ENCODE measurements around the gene CTR9. TPM values are rescaled to one million over a fixed set of nuclear protein-coding genes. Genes with fewer than 3 reads are reported as not detected.
A peak's percentile ranks its signal among the peaks of the same experiment; 100 is the strongest.

The CTR9 gene
- total and polyA plus RNA-seq, 2 experiments from 2014 or later: 29.0 to 32.7 TPM

DNA sequence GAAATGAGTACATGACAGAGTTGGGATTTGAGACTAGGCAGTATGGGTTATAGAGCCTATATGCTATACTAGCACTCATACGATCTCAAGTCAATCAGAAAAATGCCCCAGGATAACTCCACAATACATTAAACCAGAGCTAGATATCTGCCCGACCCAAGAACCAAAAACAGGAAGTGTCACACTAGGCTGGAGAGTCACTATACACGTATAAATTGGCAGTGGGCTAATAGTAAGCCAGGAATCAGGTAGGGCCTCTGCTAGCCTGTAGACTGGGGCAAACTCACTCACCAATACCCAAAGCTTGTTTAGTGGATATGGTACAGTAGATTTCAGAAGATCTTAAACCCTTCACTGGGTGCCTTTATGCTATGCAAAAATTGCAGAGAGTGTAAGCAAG, 73.8 kb downstream of the CTR9 start:
- no peaks in the 10 kb centered on the region for H3K4me1 ChIP-seq (ENCODE audit: insufficient read depth)
- H3K4me3 Mint-ChIP-seq: no peak overlapping the region
- no peak overlapping the region for H3K27ac Mint-ChIP-seq
- H2AFZ ChIP-seq: 0 out of 2 replicates have a peak overlapping the region, but pooled peaks have one; percentile 38
- TF ChIP-seq, protein P1, sequence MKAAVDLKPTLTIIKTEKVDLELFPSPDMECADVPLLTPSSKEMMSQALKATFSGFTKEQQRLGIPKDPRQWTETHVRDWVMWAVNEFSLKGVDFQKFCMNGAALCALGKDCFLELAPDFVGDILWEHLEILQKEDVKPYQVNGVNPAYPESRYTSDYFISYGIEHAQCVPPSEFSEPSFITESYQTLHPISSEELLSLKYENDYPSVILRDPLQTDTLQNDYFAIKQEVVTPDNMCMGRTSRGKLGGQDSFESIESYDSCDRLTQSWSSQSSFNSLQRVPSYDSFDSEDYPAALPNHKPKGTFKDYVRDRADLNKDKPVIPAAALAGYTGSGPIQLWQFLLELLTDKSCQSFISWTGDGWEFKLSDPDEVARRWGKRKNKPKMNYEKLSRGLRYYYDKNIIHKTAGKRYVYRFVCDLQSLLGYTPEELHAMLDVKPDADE (IDR thresholded peaks at IDR 0.05): no peak
- TF ChIP-seq, protein P2, sequence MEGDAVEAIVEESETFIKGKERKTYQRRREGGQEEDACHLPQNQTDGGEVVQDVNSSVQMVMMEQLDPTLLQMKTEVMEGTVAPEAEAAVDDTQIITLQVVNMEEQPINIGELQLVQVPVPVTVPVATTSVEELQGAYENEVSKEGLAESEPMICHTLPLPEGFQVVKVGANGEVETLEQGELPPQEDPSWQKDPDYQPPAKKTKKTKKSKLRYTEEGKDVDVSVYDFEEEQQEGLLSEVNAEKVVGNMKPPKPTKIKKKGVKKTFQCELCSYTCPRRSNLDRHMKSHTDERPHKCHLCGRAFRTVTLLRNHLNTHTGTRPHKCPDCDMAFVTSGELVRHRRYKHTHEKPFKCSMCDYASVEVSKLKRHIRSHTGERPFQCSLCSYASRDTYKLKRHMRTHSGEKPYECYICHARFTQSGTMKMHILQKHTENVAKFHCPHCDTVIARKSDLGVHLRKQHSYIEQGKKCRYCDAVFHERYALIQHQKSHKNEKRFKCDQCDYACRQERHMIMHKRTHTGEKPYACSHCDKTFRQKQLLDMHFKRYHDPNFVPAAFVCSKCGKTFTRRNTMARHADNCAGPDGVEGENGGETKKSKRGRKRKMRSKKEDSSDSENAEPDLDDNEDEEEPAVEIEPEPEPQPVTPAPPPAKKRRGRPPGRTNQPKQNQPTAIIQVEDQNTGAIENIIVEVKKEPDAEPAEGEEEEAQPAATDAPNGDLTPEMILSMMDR (conservative IDR thresholded peaks at IDR 0.05; ENCODE audit: low read depth in 2 of 2): no peak
- no peak for TF ChIP-seq EZH2 (IDR thresholded peaks at IDR 0.05; ENCODE audit: low read depth, unreplicated experiment)
- TF ChIP-seq EZH2phosphoT487 (IDR thresholded peaks at IDR 0.05; ENCODE audit: unreplicated experiment): no peak
- no peak for TF ChIP-seq CREB1 (CRISPR knock-in tag; IDR thresholded peaks at IDR 0.05; ENCODE audit: low read depth)
- no peak for TF ChIP-seq POLR2AphosphoS5 (IDR thresholded peaks at IDR 0.05; ENCODE audit: low read depth)
- TF ChIP-seq ZNF331 (CRISPR knock-in tag; IDR thresholded peaks at IDR 0.05; ENCODE audit: low read depth): no peak
- no peak overlapping the region for H3K27ac ChIP-seq (ENCODE audit: low read depth)
- no peaks in the 10 kb centered on the region for H3K36me3 Mint-ChIP-seq (ENCODE audit: low read depth)
- no peaks in the 10 kb centered on the region for H3K27me3 ChIP-seq (ENCODE audit: insufficient read depth)
- H3K36me3 ChIP-seq (ENCODE audit: insufficient read depth): no peaks in the 10 kb centered on the region
- DNase-seq (ENCODE audit: low spot score) (no peak), ATAC-seq (no peak)
- H3F3A ChIP-seq (replicated peaks; ENCODE audit: low read depth): no peaks in the 10 kb centered on the region
- no peaks in the 10 kb centered on the region for H3K79me2 ChIP-seq (replicated peaks; ENCODE audit: insufficient read depth)
- no peaks in the 10 kb centered on the region; the same call in 1 of the 2 replicates for H3K9me2 ChIP-seq (ENCODE audit: insufficient read depth)
- H4K20me1 ChIP-seq (replicated peaks; ENCODE audit: insufficient read depth): no peaks in the 10 kb centered on the region
- H3K4me2 ChIP-seq: no peak overlapping the region
- no peaks in the 10 kb centered on the region for H3K4me1 Mint-ChIP-seq
- H3K9me3 Mint-ChIP-seq: no peaks in the 10 kb centered on the region; the same call in 2 of the 3 replicates
- H3K4me3 ChIP-seq: no peak overlapping the region
- no peaks in the 10 kb centered on the region for H3K27me3 Mint-ChIP-seq (ENCODE audit: insufficient read depth, low read depth, poor library complexity)

GRCh38 chr11:10828402-10828801, 77.4 kb downstream of the CTR9 start:
- no peak overlapping the region for H2AFZ ChIP-seq
- ATAC-seq (no peak), DNase-seq (ENCODE audit: low spot score) (no peak)
- H3K4me3 ChIP-seq: no peak overlapping the region
- H3K36me3 Mint-ChIP-seq (ENCODE audit: low read depth): no peaks in the 10 kb centered on the region
- H3K9me3 Mint-ChIP-seq: no peaks in the 10 kb centered on the region; the same call in 2 of the 3 replicates
- H3K27ac Mint-ChIP-seq: no peak overlapping the region
- no peaks in the 10 kb centered on the region for H3K4me1 Mint-ChIP-seq
- H3K79me2 ChIP-seq (replicated peaks; ENCODE audit: insufficient read depth): no peaks in the 10 kb centered on the region
- H3K4me3 Mint-ChIP-seq: no peak overlapping the region
- H3K9me2 ChIP-seq (ENCODE audit: insufficient read depth): no peaks in the 10 kb centered on the region; the same call in 1 of the 2 replicates
- no peaks in the 10 kb centered on the region for H3K36me3 ChIP-seq (ENCODE audit: insufficient read depth)
- H3K27me3 Mint-ChIP-seq (ENCODE audit: insufficient read depth, low read depth, poor library complexity): peaks cover 2% of the 10 kb centered on the region
- H3F3A ChIP-seq (replicated peaks; ENCODE audit: low read depth): no peaks in the 10 kb centered on the region
- H3K4me2 ChIP-seq: no peak overlapping the region
- no peaks in the 10 kb centered on the region for H3K4me1 ChIP-seq (ENCODE audit: insufficient read depth)
- H3K27ac ChIP-seq (ENCODE audit: low read depth): no peak overlapping the region
- no peaks in the 10 kb centered on the region for H4K20me1 ChIP-seq (replicated peaks; ENCODE audit: insufficient read depth)
- H3K27me3 ChIP-seq (ENCODE audit: insufficient read depth): no peaks in the 10 kb centered on the region
- TF ChIP-seq STAT1 (IDR thresholded peaks at IDR 0.05; ENCODE audit: unreplicated experiment): no peak
- TF ChIP-seq POLR2AphosphoS5 (IDR thresholded peaks at IDR 0.05; ENCODE audit: low read depth): no peak
- TF ChIP-seq, protein P3, sequence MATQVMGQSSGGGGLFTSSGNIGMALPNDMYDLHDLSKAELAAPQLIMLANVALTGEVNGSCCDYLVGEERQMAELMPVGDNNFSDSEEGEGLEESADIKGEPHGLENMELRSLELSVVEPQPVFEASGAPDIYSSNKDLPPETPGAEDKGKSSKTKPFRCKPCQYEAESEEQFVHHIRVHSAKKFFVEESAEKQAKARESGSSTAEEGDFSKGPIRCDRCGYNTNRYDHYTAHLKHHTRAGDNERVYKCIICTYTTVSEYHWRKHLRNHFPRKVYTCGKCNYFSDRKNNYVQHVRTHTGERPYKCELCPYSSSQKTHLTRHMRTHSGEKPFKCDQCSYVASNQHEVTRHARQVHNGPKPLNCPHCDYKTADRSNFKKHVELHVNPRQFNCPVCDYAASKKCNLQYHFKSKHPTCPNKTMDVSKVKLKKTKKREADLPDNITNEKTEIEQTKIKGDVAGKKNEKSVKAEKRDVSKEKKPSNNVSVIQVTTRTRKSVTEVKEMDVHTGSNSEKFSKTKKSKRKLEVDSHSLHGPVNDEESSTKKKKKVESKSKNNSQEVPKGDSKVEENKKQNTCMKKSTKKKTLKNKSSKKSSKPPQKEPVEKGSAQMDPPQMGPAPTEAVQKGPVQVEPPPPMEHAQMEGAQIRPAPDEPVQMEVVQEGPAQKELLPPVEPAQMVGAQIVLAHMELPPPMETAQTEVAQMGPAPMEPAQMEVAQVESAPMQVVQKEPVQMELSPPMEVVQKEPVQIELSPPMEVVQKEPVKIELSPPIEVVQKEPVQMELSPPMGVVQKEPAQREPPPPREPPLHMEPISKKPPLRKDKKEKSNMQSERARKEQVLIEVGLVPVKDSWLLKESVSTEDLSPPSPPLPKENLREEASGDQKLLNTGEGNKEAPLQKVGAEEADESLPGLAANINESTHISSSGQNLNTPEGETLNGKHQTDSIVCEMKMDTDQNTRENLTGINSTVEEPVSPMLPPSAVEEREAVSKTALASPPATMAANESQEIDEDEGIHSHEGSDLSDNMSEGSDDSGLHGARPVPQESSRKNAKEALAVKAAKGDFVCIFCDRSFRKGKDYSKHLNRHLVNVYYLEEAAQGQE (IDR thresholded peaks at IDR 0.05; ENCODE audit: unreplicated experiment): no peak
- TF ChIP-seq, protein P2 (conservative IDR thresholded peaks at IDR 0.05; ENCODE audit: low read depth in 2 of 2): no peak
- TF ChIP-seq NANOG (IDR thresholded peaks at IDR 0.05; ENCODE audit: borderline replicate concordance): no peak
- no peak for TF ChIP-seq CREB1 (CRISPR knock-in tag; IDR thresholded peaks at IDR 0.05; ENCODE audit: low read depth)
- TF ChIP-seq ZNF331 (CRISPR knock-in tag; IDR thresholded peaks at IDR 0.05; ENCODE audit: low read depth): no peak
- no peak for TF ChIP-seq JUNB (IDR thresholded peaks at IDR 0.05; ENCODE audit: unreplicated experiment)
- TF ChIP-seq EZH2phosphoT487 (IDR thresholded peaks at IDR 0.05; ENCODE audit: unreplicated experiment): no peak
- TF ChIP-seq, protein P1 (IDR thresholded peaks at IDR 0.05): no peak

Measured in GM23338 (cell line).